DMS53 (cell line): ENCODE measurements around the gene CDH4.

Experiments
- DNase-seq: peaks from one replicate; lab custom pipeline; 2025; lab: John Stamatoyannopoulos, UW

Gene CDH4

DNA sequence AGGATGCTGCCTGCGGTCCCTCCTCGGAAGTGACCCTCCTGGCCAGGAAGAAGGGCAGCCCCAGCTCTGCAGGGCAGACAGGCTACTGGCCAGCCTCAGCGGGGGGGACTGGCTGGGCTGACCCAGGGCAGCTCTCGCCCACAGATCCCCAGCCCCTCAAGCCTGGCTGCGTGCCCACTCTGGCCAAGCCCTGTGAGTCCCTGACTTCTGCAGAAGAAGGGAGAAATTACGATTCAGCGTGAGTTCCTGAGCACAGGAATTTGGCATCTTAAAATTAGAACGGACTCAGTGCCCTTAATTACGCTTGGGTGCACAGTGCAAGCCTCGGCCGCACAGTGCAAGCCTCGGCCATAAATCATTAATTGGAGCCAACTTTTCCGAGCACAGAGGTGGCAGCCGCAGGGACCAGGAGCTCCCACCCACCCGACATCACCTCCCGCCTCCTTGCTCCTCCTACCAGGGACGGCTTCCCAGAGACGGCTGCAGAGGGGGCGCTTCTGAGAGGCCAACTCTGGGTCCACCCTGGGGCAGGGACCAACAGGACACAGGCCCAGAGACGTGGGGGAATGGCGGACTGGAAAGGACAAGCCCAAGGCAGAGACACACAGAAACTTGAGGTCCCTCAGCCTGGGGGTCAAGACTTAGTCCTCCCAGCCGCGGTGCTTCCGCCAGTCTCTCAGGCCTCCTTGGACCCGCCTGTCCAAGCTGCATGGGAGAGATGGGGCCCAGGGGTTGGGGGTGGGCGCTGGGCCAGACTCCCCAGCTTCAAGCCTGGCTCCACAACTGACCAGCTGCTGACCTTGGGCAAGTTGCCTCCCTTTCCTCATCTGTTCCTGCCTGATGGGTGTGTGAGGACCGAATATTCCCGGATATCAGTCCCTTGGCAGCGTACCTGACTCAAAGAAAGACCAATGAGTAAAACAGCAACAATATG is 648.2 kb downstream of the CDH4 start:
- DNase-seq: no peak

DNA sequence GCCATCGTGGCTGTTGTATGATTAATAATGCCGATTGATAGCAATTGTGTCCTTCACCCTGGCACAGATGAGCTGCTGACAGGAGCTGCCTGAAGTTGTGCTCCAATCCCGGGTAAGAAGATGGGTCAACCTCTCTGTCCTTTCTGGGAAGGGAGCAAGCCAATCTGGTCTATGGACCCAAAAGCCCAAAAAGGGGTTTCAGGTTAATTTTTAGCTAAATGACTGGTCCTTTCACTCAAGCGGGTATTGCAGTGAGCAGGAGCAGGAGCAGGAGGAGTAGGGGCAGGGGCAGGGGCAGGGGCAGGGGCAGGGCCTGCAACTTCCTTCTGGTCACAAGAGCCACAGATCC is 648.9 kb downstream of the CDH4 start:
- no peak for DNase-seq

DNA sequence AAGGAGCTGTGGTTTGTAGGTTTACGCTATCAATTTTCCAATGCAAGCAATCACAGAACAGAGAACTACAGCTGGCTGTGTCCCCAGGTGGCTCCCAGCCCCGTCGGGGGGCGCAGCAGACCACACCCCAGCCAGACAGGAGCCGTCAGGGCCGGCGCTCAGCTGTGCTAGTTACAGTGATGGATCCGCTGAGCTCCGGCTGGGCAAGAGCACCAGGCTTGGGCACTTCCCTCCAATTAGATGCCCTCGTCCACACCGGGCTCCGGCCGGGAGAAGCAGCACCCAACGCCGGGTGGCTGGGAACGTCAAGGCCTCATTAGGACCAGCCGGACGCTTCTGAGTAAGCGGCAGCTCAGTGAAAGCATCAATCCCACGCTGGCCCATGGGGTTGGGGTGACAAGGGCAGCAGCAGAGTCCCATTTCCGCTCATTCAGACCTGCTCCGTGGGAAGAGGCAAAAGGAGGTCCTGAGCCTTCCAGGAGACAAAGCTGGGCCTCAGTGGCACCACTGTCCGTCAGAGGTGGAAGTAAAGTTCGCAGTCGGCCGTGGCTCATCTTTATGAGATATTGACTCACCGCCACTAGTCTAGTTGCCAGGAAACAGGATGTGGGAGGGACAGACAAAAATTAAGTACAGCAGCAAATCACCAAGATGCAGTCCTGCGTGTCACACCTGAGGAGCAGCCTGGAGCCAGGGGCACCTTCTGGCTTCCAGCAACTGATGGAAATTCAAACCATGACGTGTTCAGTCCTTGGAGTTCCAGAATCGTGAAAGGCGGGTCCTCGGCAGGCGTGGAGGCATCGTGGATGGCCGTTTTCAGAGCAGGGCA is 649.5 kb downstream of the CDH4 start:
- peak; percentile 28 for DNase-seq

- peak; percentile 17 for DNase-seq
These were observed 650.3 kb downstream of the CDH4 start for GRCh38 chr20:61902221-61902869.

DNA sequence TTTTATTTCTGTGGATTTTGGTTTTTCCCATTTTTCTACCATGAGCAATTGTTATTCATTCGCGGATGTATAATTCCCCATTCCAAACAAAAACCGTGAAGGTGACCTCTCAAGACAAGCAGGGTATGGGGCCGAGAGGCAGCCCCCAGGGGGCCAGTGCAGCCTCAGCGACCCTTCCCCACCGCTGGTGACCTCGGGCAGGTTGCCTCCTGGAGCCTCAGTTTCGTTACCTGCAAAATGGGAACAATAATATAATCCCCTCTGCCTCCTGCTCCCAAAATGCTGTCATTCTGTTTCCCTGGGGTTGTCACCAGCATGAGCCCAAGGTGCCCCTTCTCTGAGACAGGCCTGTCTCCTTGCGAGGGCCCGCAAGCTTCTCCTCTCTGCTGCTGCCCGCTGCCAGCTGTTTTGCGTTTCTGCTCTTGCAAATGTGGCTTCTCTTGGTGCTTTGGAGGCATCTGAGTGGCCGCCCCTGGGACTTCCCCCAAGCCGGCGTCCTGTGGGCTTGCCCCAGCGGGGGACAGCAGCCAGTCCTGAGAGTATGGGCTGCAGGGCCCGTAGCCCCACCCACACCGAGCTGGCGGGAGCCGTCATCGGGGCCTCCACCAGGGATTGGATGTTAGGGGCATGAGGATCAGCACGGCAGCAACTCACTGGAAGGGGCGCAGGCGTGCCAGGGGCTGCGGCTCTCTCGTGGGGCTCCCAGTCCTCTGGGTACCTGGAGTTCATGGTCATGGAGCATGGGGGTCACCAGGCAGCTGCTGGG is 651.7 kb downstream of the CDH4 start:
- no peak for DNase-seq

- no peak for DNase-seq
These were observed 652.4 kb downstream of the CDH4 start for GRCh38 chr20:61904456-61904855.

DNA sequence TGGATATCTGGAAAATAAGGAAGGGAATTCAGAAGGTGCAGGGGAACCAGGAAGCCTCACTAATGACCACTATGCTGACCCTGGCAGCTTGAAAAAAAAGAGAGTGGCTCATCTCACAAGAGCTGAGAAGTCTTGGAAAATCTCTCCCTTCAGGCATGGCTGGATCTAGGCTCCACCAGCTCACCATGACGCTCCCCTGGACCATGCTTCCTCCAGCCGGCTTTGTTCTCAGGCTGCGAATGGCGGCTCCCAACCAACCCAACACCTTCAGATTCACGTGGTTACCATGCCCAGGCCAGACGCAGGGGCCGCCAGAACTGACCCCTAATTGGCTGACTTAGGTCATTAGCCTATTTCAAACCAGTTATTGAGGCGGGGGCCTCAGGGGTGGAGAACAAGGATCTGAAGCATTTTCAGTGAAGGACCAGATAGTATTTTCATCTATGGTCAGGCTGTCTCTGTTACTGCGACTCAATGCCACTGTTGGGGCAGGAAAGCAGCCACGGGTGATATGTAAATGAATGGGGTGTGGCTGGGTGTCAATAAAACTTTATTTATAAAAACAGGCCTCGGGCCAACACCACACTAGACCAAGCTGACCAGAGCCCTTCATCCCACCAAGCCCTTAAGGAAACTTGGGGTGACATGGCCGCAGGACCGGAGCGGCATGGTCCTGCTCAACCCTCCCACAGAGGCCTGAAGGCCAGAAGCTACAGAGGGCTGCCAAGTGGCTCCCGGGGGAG is 653.9 kb downstream of the CDH4 start:
- no peak for DNase-seq

- DNase-seq: no peak
These were observed 655.2 kb downstream of the CDH4 start for GRCh38 chr20:61907081-61907891.

DNA sequence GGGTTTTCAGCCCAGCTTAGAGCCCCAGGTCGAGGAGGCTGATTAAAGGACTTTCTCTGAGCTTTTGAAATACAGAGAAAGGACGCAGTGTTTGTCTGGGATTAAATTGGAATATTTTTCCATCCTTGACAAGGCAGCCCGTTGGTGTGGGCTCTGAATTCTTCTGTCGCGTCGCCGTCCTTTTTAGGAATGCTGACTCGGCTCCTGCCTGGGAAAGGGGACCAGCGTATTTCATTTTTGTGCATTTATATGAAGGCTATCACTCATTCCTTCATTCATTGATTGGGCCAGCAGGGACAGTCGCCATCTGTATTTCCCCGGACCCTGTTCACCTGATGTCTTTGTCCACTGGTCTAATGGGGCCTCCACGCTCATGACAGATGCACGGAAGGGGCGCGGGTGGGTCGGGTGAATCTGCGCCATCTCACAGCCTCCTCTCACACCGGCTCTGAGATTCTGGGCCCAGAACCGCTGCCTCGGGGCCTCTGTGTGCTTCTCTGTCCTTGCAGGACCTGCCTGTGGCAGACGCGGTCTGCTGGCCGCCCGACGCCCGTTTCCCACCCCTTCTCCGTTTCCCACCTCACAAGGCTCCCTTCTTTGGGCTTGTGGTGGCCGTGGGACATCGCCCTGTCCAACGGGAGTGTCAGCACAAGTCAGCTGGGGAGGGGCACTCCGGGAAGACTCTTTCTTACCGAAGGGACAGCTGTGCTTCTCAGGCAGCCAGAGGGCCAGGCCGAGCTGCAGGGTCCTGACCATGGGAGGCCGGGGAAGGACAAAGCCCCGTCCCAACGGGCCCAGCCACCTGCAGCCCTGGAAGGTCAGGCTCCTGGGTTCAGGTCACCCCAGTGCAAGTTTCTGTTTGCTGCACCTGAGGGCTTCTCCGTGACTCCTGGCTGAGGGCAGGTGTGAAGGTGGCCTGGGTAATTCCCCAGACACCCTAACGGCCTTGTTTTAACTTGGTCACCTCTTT is 656.3 kb downstream of the CDH4 start:
- no peak for DNase-seq

DNA sequence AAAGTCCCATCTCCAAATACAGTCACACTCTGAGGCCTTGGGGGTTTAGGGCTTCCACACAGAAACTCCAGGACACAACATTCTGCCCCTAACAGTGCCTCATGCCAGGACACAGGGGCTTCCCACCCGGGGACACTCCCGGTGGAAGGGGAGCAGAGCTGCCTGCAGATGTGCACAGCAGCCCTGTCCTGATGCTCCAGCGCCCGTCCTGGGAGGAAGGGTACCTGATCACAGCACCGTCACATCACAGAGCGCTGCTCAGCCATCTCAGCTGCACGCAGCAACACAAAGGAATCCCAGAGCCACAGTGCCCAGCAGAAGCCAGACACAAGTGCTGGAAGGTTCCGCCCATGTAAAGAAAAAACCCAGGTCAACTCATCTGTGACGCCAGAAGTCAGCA is 657.0 kb downstream of the CDH4 start:
- DNase-seq: no peak

DNA sequence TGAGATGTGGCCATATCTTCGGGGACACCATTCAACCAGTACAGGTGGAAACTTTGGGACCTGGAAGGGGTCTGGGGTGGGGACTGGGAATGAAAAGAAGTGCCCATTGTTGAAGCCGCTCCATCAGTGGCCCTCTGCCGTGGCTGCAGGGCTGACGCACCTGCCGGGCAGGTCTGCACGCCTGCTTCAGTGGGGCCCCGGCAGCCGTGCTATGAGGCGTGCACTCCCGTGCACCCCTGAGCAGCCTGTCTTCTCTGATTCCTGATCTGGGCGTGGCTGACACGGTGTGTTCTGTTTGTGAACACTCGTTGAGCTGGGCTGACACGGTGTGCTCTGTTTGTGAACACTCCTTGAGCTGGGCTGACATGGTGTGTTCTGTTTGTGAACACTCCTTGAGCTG is 657.8 kb downstream of the CDH4 start:
- DNase-seq: no peak

DNA sequence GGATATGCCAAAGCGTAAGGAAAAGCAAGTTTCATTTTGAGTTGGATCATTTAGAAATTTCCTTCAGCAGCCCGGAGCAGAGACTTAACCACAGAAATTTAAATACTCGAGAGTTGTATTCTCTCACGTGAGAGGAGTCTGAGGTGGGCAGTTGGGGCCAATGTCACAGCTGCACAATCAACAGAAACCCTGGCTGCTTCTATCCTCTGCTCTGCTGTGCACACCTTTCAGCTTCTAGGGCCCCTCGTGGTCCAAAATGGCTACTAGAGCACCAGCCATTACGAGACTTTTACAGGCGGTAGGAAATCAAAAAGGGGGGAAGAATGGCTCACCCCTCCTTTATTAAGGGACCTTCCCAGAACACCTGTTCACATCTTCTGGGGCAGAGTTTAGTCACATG is 659.8 kb downstream of the CDH4 start:
- no peak for DNase-seq

DNA sequence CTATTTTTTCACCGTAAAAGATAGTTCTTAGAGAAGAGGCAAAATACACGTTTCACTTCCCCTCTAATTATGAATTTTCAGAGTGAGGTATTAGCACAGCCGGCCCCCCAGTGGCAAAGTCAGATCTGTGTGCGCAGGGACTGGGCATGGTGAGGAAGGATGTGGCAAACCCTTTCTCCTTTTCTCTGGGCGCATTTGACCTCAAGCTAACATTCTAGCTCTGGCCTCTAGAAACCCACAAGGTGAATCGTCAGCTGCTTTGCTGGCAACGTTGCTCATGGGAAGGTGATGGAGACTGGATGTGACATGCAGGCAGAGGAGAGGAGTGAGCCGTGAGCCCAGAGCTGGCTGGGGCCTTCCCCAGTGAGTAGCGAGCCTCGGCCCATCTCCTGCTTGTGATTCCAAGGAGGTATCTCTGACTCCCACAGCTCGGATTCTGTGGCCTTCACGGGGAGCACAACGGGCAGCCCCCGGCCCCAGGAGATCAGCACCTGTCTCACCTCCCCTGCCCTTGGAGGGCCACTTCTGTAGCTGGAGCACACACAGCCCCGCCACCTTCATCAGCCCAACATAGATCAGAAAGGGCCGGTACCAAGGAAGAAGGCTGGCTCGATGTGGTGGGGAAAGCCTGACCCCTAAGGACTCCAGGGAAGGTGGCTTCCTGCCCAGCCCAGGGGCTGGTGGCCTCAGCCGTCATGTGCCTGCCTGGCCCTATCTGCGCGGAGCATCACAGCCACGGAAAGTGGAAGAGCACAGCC is 660.8 kb downstream of the CDH4 start:
- DNase-seq: no peak

- no peak for DNase-seq
These were observed 661.6 kb downstream of the CDH4 start for GRCh38 chr20:61913423-61914225.

- DNase-seq: no peak
These were observed 663.0 kb downstream of the CDH4 start for GRCh38 chr20:61915101-61915500.

- DNase-seq: no peak
These were observed 664.3 kb downstream of the CDH4 start for GRCh38 chr20:61916318-61916891.

GRCh38 chr20:61917474-61918145 is 665.5 kb downstream of the CDH4 start:
- no peak for DNase-seq
